Measurements from ENCODE around the gene EPS15.
"Not testable (repeated sequence)": the region's sequence is repeated elsewhere in the genome, so short reads cannot be mapped to it uniquely, and the experiment has no call there.

The EPS15 gene

DNA sequence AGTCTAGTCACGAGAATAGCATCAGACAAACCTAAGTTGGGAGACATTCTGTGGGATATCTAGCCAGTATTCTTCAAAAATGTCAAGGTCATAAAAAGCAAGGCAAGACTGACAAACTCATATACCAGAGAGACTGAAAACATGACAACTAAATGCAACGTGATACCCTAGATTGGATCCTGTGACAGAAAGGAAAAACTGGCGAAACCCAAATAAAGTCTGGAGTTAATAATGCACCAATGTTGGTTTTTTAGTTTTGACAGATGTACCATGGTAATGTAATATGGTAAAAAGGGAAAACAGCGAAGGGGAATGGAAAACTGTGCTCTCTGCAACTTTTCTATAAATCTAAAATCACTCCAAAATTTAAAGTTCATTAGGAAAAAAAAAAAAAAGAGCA, 64.5 kb downstream of the EPS15 start:
- in situ Hi-C loops (cut with HindIII; ENCODE audit: low sequenced_read_pairs), result no loop called here
- DNase-seq (ENCODE audit: low read depth), result no peak
- H3K4me3 ChIP-seq (ENCODE audit: low read depth, low read length), result no peak overlapping the region
- TF ChIP-seq, protein P1, sequence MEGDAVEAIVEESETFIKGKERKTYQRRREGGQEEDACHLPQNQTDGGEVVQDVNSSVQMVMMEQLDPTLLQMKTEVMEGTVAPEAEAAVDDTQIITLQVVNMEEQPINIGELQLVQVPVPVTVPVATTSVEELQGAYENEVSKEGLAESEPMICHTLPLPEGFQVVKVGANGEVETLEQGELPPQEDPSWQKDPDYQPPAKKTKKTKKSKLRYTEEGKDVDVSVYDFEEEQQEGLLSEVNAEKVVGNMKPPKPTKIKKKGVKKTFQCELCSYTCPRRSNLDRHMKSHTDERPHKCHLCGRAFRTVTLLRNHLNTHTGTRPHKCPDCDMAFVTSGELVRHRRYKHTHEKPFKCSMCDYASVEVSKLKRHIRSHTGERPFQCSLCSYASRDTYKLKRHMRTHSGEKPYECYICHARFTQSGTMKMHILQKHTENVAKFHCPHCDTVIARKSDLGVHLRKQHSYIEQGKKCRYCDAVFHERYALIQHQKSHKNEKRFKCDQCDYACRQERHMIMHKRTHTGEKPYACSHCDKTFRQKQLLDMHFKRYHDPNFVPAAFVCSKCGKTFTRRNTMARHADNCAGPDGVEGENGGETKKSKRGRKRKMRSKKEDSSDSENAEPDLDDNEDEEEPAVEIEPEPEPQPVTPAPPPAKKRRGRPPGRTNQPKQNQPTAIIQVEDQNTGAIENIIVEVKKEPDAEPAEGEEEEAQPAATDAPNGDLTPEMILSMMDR (IDR thresholded peaks at IDR 0.05; ENCODE audit: low read depth, low read length, missing control alignments), result no peak

DNA sequence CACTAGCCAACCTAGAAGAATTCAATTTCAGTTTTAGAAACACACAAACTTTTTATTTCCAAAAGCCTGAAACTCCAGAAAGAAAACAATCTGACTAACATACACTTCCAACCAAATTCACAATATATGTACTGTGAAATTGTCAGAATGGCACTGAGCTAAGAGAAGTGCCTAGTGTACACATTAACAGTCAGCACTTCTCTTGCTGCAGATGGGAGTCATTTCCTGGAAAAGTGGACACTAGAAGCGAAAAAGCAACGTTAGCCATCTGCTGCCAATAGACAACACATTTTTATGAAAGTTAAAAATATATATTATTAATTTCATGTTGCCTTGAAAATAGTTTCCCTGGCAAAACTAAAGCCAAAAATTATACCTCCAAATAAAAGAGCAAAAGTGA, 66.1 kb downstream of the EPS15 start:
- in situ Hi-C loops (cut with HindIII; ENCODE audit: low sequenced_read_pairs), result no loop called here
- no peak for DNase-seq (ENCODE audit: low read depth)
- H3K4me3 ChIP-seq (ENCODE audit: low read depth, low read length), result no peak overlapping the region
- TF ChIP-seq, protein P1 (IDR thresholded peaks at IDR 0.05; ENCODE audit: low read depth, low read length, missing control alignments), result no peak

DNA sequence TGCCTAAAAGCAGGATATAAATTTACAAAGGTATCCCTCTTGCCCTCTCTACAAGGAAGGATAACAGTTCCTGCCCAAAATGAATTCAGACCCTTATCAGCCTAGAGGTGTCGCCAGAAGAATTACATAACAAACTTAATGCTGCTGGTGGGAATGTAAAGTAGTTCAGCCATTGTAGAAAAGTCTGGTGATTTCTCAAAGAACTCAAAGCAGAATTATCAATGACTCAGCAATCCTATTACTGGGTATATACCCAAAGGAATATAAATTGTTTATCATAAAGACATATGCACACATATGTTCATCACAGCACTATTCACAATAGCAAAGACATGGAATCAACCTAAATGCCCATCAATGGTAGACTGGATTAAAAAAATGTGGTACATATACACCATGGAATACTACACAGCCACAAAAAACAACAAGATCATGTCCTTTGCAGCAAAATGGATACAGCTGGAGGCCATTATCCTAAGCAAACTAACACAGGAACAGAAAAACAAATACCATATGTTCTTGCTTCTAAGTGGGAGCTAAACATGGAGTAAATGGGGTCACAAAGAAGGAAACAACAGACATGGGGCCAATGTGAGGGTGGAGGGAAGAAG, 70.1 kb downstream of the EPS15 start:
- H3K4me3 ChIP-seq (ENCODE audit: low read depth, low read length), result not testable (repeated sequence)

DNA sequence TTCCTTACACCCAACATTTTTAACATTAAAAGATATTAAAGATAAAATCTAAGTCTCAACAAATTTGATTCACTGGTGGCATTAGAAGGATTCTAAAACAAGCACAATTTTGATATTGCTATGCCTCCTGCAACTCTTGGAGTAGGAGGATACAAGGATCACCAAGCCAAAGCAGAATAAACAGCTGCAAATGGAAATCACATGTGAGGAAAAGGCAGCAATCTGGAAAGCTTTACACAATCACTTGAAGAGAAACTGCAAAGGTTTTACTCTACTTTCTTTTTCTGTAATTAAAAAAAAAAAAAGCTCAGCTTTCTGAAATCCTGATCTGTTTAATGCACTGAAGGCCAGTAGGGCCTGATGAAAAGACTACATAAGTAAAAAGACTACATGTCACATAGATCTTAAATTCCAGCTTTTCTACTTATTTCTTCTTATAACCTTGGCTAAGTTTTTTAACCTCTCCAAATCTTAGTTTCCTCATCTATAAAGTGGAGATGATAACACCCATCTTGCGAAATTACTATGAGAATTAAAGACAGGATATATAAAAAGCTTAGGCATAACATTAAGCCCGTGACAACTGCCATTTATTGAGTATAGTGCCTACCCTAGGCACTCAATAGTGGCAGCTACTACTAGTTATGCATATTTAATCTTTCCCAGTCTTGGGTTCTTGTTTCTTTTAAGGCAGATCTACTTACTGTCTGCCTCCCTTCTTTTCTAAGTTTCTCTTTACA, 73.5 kb downstream of the EPS15 start:
- H3K4me3 ChIP-seq (ENCODE audit: low read depth, low read length), result no peak overlapping the region
- no peak for DNase-seq (ENCODE audit: low read depth)
- TF ChIP-seq, protein P1 (IDR thresholded peaks at IDR 0.05; ENCODE audit: low read depth, low read length, missing control alignments), result no peak
- in situ Hi-C loops (cut with HindIII; ENCODE audit: low sequenced_read_pairs), result no loop called here

More for the DNA sequence above, 70.1 kb downstream of the EPS15 start:
- in situ Hi-C loops (cut with HindIII; ENCODE audit: low sequenced_read_pairs); DNase-seq (ENCODE audit: low read depth): not testable (repeated sequence)

DNA sequence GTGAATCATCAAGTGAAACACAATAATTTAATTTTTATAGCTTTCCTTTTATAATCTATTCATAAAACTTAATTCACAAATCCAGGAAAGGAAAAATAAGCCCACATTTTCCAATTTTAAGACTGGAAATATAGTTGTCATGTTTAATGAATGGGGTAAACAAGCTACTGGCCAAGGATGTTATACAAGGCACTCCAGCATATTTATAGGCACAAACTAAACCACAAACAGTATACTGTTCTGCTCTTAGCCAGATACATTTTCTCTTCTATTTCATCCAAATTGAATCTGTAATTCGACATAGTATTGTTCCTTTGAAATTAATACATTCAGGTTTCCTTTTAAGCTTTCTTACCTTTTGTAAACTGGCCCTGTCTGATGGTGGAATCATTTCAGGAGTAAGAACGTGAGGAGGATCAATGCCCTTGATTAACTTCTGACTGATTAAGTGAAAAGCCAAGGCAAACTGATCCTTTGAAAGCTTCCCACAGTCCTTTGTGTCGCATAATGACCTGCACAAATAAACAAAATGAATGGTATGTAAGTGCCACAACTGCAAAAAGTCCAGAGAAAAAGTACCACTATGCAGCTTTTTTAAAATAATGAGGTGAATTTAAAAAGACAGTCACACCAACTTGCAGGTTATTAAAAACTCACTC, 74.4 kb downstream of the EPS15 start:
- TF ChIP-seq, protein P1 (IDR thresholded peaks at IDR 0.05; ENCODE audit: low read depth, low read length, missing control alignments), result no peak
- in situ Hi-C loops (cut with HindIII; ENCODE audit: low sequenced_read_pairs), result no loop called here
- DNase-seq (ENCODE audit: low read depth), result no peak
- H3K4me3 ChIP-seq (ENCODE audit: low read depth, low read length), result no peak overlapping the region

DNA sequence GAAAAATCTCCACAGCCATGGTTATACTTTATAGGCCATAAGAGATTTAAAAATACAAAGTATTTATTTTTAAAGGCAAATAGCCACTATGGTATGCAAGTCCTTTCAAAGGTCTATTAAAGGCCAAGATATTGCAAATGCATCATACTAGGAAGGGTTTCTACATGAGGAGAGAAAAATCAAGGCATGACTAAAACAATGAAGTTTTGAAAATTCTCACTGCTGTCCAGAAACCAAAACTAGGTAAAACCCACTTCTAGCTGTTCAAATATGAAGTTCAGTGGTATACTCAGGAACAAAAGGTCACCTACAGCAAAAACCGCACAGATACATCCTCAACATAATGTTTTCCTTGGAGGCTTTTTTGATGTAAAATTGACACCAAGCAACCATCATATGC, 75.0 kb downstream of the EPS15 start:
- H3K4me3 ChIP-seq (ENCODE audit: low read depth, low read length), result no peak overlapping the region
- DNase-seq (ENCODE audit: low read depth), result no peak
- TF ChIP-seq, protein P1 (IDR thresholded peaks at IDR 0.05; ENCODE audit: low read depth, low read length, missing control alignments), result no peak
- in situ Hi-C loops (cut with HindIII; ENCODE audit: low sequenced_read_pairs), result no loop called here

DNA sequence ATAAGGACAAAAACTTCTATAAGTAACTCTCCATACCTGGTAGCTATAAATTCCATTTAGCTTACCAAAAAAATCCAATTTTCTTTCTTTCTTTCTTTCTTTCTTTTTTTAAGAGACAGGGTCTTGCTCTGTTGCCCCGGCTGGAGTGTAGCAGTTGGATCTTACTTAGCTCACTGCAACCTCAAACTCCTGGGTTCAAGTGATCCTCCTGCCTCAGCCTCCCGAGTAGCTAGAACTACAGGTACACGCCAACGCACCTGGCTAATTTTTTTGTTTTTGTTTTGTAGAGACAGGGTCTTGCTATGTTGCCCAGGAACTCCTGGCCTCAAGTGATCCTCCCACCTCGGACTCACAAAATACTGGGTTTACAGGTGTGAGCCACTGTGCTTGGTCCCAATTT, 75.5 kb downstream of the EPS15 start:
- TF ChIP-seq, protein P1 (IDR thresholded peaks at IDR 0.05; ENCODE audit: low read depth, low read length, missing control alignments), result no peak
- DNase-seq (ENCODE audit: low read depth), result no peak
- H3K4me3 ChIP-seq (ENCODE audit: low read depth, low read length), result no peak overlapping the region
- in situ Hi-C loops (cut with HindIII; ENCODE audit: low sequenced_read_pairs), result no loop called here
